Measurements from ENCODE around the gene ESR1.
A peak's percentile ranks its signal among the peaks of the same experiment; 100 is the strongest.
"Not testable (repeated sequence)": the region's sequence is repeated elsewhere in the genome, so short reads cannot be mapped to it uniquely, and the experiment has no call there.

Gene ESR1

DNA sequence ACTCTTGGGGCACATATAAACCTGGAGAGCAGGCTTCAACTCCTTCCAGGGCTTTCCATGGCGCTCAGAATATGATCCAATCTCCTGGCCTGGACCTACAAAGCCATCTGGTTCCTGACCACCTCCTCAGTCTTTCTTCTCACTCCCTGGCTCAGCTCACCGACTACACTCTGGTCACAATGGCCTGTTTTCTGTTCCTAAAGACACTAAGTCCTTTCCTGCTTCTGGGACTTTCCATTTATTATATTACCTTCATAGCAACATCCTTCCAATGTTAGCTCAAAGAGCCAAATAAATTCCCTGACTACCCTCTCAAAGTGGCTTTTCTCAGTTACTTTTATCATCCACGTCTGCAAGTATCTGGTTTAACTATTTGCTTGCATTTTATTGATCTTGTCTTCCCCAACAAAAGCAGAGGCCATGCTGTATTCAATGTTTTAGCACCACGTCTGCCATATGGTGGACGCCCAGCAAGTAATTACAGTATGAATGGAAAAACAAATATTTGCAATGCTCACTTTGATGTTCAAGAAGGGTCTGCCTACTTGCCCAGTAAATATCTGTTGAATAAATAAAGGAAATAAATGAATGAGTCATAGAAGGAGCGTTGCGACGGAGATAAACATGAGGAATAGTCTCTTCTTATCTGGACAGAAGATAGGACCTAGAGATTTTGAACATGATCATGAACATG is 328.4 kb downstream of the ESR1 start:
- DNase-seq (ENCODE audit: low read depth in 2 of 2): no peak

DNA sequence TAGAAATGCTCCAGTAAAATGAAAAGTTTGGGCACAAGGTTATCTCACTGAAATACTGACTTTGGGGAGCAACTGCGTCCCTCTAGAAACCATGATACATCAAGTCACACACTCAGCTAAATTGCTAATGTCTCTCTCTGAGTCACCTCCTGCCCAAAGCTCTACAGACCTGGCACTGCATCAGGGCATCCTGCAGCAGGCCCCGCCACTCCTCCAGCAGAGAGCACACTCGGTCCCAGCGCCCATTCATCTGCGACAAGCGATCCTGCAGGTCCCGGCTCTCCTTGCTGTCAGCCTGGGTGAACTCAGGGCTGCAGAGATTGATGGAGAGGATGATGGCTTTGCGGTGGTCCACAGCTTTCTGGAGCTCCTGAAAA is 329.0 kb downstream of the ESR1 start:
- no peak for DNase-seq (ENCODE audit: low read depth in 2 of 2)

DNA sequence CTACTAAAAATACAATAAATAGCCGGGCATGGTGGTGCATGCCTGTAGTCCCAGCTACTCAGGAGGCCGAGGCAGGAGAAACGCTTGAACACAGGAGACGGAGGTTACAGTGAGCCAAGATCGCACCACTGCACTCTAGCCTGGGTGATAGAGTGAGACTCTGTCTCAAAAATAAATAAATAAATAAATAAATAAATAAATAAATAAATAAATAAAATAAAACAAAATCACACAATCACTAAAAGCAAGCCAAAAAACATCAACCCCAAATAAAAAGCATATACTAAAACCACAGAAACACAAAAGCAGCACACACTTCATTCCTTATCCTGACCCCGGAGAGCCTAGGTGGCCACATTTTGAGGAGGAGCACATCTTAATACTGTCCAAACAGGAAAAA is 330.9 kb downstream of the ESR1 start:
- not testable (repeated sequence) for DNase-seq (ENCODE audit: low read depth in 2 of 2)

GRCh38 chr6:152142105-152142504 is 334.6 kb downstream of the ESR1 start:
- DNase-seq (ENCODE audit: low read depth in 2 of 2): no peak

DNA sequence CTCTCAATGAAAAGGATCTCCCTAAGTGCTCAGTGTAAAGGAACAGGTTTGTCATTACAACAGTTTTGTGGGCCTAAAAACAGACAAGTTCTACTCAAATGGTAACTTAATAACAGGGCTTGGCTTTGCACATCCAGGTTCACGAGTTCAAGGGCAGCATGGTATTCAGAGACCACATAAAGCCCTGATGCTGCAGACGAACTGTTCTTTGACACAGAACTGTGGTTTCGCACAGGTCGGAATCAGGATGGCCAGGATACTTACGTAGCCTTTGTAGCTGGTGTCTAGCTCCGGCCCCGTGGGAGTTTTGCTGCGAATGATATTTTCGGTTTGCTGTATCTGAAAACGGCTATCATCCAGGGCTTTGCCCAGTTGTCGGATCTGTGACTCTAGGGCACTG is 335.9 kb downstream of the ESR1 start:
- DNase-seq (ENCODE audit: low read depth in 2 of 2): no peak

DNA sequence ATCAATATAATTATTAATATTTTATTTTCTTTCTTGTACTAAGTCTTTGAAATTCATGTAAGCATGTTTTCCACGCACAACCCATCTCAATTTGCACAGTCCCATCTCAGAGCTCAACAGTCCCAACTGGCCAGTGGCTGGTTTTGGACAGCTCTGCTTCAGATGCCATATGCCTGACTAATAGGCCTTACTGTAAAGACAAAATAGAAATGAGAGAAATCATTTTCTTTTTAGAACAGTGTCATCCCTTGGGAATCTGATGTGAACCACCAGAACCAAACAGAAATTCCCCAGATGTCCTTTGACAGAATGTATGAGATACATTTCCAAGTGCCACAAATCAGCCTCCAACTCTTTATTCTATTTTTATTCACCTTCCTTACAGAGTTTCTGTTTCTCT is 338.9 kb downstream of the ESR1 start:
- no peak for DNase-seq (ENCODE audit: low read depth in 2 of 2)

DNA sequence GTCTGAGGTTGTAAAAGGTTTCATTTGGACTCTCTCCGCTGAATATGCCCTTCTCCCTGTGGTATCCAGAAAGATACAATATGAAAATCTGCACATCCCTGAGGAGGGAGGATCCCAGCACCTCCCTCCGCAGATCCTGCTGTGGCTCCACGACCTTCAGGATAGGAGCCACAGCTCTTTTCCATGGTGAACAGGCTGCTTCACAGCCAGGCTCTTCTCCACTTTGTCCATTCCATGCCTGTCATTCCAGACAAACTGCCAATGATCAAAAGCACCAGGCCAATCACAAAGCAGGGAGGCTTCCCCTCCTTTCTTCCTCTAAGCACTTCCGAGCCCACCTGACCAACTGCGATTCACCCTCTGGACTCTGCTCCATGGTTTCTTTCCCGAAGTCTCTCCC is 339.8 kb downstream of the ESR1 start:
- DNase-seq (ENCODE audit: low read depth in 2 of 2): no peak

GRCh38 chr6:152148412-152148811 is 340.9 kb downstream of the ESR1 start:
- no peak for DNase-seq (ENCODE audit: low read depth in 2 of 2)

DNA sequence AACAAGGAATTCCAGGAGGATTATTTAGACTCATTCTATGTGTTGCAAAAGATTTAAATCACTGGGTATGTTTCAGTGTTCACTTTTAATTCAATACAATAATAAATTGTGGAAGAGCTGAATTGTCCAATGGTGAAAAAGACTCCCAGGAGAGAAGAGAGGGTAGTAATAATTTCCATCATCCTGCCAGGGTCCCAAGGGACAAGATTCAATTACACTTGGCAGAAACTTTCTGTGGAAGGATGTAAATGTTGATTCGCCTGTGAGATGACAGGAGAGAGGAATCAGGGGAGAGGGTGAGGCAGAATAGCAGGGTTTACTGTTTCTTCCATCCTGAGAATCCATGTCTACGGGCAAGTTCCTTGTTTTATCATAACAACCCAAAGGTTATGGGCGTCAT is 342.7 kb downstream of the ESR1 start:
- DNase-seq (ENCODE audit: low read depth in 2 of 2): no peak

- no peak for DNase-seq (ENCODE audit: low read depth in 2 of 2)
Observed at GRCh38 chr6:152151920-152152319, 344.4 kb downstream of the ESR1 start.

GRCh38 chr6:152154559-152155356 is 347.3 kb downstream of the ESR1 start:
- DNase-seq (ENCODE audit: low read depth in 2 of 2): no peak

- DNase-seq (ENCODE audit: low read depth in 2 of 2): no peak
Observed at GRCh38 chr6:152155792-152156191, 348.3 kb downstream of the ESR1 start.

DNA sequence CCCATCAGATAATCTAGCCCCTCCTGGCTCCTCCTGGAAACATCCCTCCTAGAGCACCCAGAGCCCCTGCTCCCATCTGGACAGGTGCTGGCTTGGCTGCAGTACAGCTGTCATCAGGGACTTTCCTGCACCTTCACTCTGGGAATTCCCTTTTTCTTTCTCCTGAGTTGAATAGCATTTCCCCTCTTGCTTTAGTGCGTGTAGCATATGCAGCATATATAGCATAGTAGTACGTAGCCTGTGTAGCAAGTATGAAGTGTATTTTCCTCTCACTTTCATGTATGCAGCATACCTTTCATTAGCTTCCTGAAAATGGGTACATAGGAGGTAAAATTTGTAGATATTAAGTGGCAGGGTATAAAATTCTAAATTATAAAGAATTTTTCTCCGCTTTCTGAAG is 352.9 kb downstream of the ESR1 start:
- no peak for DNase-seq (ENCODE audit: low read depth in 2 of 2)

DNA sequence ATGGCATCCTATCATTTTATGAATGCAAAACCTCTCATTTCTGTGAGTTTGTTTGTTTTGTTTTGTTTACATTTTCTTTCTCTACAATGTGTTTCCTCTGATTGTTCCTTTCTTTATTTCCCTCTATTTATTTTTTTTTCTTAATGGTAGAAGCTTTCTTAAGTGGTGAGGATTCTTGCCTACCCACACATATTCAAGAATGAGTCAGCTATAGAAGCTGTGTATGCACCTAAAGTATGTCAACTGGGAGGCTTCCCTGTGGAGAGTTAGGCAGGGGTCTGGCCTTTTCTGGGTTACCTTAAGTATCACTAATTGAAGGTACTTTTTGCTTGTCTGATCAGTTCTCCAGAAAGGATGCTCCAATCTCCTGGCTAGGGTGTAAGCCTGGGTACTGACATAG is 354.0 kb downstream of the ESR1 start:
- DNase-seq (ENCODE audit: low read depth in 2 of 2): no peak

DNA sequence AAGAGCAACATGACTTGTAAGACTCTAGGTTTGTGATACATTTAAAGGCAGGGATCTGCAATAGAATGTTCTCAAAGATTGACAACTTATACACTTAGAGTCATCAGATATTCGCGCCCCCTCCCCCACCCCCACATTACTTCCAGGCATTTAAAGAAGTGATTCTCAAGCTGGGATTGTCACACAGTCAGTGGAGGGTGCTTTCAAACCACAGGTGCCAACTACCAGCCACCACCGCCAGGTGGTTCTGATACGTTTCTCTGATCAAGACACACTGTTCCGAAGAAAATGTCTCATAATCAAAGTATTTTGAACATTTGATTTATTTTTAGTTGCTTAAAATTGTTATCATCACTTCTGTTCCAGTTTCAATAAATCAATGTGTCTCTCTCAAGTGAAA is 357.5 kb downstream of the ESR1 start:
- no peak for DNase-seq (ENCODE audit: low read depth in 2 of 2)

DNA sequence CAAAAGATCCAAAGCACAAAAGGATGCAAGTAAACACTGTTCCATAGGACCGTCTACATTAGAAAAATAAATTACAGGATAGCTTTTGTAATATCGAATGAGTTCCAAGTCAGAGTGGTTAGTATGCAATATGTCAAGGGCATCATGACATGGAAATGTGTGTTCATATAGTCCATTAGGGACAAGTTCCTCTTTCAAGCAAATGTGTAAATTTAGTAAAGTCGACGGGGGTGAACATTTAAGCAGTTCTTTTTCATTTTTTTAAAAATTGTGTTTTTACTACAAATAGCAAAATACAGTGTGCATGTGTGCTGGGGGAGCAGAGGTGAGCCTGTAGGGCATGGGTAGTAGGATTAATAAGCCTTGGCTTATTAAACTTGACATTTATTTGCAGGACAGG is 359.0 kb downstream of the ESR1 start:
- DNase-seq (ENCODE audit: low read depth in 2 of 2): no peak

- no peak for DNase-seq (ENCODE audit: low read depth in 2 of 2)
Observed at GRCh38 chr6:152166897-152167296, 359.4 kb downstream of the ESR1 start.

DNA sequence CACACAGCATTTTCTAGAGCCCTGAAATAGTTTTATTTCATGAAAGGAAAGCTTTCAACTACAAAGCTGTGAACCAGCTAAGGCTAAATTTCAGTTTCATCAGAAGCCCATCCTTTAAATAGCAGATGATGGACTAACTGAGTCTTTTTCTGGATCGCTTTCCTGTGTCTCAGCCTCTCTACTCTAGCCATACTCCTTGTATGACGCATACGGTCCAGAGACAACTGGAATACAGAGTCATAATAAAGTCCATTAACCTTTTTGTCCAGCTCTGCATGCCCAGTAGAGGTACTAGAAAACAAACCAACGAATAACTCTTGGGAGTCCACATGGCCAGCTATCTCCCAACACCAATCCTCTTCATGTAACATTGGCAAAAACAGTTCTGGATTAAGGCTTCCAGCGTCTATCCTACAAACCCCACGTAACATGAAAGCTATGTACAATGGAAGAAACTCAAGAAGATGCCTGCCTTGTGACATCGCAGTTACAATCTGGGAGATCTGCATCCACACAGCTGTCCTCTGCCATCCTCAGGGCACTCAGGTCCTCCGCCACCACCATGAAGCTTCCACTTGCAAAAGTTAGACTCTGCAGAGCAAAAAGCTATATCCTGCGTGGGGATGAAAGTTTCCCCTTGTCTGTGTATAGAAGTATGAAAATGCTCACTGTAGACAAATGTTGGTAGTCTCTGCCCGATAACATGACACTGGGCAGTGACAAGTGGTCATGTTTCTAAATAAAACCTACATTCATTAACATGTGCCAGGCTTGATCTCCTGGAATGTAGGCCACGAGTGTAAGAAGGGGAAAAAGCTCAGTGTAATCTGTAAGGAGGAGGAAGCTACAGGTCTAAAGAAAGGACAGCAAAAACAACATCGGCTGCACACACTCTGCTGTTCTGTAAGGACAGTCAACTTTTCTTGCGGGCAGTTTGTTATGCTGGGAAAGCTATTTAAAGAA is 360.4 kb downstream of the ESR1 start:
- DNase-seq (ENCODE audit: low read depth in 2 of 2): no peak

GRCh38 chr6:152170313-152170701 is 362.8 kb downstream of the ESR1 start:
- DNase-seq (ENCODE audit: low read depth in 2 of 2): no peak

DNA sequence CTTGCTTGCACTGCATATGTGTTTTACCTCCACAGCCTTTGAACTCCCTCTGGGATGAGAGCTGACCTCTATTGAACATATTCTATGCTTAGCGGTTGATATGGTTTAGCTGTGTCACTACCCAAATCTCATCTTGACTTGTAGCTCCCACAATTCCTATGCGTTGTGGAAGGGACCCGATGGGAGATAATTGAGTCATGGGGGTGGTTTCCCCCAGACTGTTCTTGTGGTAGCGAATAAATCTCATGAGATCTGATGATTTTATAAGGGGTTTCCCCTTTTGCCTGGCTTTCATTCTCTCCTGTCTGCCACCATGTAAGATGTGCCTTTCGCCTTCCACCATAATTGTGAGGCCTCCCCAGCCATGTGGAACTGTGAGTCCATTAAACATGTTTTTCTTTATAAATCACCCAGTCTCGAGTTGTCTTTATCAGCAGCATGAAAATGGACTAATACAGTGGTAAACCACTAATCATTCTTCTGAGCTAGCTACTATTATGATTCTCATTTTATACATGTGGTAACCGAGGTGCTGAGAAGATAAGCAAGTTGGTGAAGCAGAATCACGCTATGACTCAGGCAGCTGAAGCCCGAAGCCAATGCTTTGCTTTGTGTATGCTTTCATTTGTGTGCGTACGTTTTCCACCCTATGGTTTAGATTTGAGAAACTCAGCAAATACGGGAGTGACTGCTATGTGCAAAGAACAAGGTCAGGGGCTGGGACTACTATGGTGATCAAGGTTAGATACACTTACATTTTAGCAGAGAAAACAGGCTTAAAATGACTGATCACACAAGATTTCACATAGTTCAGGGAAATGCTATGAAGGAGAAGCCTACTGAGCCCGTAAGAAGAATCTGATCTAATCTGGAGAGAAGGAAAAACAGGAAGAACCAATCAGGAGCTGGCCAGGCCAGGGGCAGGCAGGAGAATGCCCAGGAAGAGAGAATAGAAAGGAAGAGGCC is 363.5 kb downstream of the ESR1 start:
- peak in 1 of 2 donors; percentile 25 for DNase-seq (ENCODE audit: low read depth in 2 of 2)

GRCh38 chr6:152173321-152173720 is 365.8 kb downstream of the ESR1 start:
- no peak for DNase-seq (ENCODE audit: low read depth in 2 of 2)
